VCaP (cell line): Measurements from ENCODE around the gene TMEM63B.

ENCODE experiments used
- H3K27ac ChIP-seq: fragments of 450-650 bp; 2 replicates; pipeline ENCODE4 v1.5.1; 2017
- TF ChIP-seq, protein P1 (sequence below): fragments of 450-650 bp; conservative IDR thresholded peaks from 2 replicates; pipeline ENCODE4 v1.5.1; 2017; ENCODE audit warnings: mild to moderate bottlenecking, moderate library complexity

The TMEM63B gene

DNA sequence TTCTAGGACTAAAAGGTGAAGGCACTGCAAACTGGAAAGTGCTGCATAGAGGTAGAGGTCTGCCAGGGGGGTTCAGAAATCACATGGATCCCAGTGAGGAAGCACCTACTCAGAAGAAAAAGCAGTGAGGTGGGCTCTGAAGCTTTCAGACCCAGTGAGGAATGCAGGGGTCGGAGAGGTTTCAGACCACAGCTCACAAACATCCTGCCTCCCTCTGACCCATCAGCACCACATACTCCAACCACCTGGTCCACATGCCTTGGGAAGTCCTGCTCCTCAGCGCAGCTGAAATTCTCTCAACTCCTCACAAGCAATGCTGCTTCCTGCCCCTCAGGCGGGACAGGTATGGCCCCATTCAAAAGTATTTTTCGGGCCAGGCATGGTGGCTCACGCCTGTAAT lies 20.3 kb upstream of the TMEM63B start:
- TF ChIP-seq, protein P1, sequence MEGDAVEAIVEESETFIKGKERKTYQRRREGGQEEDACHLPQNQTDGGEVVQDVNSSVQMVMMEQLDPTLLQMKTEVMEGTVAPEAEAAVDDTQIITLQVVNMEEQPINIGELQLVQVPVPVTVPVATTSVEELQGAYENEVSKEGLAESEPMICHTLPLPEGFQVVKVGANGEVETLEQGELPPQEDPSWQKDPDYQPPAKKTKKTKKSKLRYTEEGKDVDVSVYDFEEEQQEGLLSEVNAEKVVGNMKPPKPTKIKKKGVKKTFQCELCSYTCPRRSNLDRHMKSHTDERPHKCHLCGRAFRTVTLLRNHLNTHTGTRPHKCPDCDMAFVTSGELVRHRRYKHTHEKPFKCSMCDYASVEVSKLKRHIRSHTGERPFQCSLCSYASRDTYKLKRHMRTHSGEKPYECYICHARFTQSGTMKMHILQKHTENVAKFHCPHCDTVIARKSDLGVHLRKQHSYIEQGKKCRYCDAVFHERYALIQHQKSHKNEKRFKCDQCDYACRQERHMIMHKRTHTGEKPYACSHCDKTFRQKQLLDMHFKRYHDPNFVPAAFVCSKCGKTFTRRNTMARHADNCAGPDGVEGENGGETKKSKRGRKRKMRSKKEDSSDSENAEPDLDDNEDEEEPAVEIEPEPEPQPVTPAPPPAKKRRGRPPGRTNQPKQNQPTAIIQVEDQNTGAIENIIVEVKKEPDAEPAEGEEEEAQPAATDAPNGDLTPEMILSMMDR: no peak
- peak overlapping the region; percentile 71 for H3K27ac ChIP-seq

DNA sequence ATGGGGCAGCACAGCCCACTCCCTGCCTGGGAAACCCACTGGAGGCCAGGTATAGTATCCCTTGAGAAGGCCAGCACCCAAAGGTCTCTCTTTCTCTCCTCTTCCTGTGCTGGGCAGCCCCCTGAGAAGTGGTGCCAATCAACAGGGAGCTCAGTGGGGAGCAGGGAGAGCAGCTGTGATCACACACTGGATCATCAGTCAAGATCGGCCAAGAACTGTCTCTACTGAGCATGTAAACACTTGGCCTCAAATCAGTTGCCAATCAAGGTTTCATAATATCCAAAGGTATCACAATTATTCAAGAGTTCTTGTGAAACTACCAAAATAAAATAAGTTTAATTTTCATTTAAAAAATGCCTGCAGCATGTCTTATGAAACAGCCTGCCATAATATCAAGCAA lies 18.9 kb upstream of the TMEM63B start:
- H3K27ac ChIP-seq: peak overlapping the region; percentile 52; the same call in 1 of the 2 replicates
- TF ChIP-seq, protein P1: no peak

DNA sequence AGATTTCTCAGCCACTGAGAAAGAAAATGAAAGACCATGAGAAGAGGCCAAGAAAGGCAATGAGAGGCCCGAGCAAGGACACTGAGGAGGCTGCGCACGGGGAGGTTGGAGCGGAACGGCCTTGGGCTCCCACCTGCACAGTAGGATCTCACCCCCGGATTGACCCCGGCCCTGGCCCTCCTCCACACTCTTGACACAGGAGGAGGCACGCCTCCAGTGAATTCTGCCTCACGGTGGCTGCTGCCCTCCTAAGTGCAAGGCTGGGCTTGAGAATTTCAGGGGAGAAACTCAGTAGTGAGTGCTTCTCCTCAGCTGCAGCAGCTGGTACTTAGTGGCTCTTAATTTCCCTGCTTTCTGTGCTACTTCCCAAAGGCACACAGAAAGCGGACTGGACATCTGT lies 18.1 kb upstream of the TMEM63B start:
- TF ChIP-seq, protein P1: no peak
- peak overlapping the region; percentile 52 for H3K27ac ChIP-seq

DNA sequence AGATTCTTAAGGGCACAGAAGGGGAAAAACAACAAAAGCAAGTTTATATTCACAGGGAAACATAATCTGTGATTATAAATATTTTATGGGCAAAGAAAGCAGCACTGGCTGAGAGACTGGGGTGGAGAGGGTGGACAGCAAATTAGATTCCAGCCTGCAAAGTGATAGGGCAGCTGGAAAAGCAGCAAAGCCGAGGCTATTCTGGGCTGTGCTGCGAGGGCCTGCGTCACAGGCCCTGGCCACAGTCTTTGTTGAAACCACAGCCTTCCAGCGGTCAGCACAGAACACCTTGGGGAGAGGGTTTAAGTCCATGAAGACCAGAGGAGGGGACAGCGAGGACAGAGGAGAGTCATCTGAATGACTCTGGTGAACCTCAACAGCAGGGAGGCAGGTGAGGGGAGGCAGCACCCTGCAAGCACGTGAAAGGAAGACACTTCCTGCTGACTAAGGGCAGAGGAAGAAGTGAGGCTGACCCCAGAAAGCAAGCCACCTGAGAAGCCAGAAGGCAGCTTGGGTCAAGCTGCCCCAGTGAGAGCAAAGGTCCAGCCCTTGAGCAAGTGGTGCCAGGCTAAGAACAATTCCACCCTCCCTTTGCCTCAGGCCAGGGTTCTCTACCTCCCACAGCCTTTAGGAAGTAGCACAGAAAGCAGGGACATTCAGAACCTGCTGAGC lies 17.2 kb upstream of the TMEM63B start:
- H3K27ac ChIP-seq: peak overlapping the region; percentile 52
- TF ChIP-seq, protein P1: no peak

DNA sequence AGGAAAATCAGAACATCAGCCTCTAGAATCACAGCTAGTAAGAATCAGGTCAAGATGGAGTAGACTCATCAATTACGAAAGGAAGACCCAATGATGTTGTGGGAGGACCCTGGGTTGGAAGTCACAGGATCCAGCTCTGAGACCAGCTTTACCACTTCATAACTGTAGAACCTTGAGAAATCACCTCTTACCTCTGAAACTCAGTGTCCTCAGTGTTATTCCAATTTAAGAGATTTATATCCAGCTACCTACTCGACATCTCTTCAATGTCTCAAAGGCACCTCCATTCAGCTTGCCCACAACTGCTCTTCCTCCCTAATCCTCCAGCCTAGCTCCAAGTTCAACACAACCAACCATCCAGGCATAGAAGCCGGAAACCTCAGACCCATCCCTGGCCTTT lies 16.4 kb upstream of the TMEM63B start:
- H3K27ac ChIP-seq: peak overlapping the region; percentile 52
- TF ChIP-seq, protein P1: no peak

DNA sequence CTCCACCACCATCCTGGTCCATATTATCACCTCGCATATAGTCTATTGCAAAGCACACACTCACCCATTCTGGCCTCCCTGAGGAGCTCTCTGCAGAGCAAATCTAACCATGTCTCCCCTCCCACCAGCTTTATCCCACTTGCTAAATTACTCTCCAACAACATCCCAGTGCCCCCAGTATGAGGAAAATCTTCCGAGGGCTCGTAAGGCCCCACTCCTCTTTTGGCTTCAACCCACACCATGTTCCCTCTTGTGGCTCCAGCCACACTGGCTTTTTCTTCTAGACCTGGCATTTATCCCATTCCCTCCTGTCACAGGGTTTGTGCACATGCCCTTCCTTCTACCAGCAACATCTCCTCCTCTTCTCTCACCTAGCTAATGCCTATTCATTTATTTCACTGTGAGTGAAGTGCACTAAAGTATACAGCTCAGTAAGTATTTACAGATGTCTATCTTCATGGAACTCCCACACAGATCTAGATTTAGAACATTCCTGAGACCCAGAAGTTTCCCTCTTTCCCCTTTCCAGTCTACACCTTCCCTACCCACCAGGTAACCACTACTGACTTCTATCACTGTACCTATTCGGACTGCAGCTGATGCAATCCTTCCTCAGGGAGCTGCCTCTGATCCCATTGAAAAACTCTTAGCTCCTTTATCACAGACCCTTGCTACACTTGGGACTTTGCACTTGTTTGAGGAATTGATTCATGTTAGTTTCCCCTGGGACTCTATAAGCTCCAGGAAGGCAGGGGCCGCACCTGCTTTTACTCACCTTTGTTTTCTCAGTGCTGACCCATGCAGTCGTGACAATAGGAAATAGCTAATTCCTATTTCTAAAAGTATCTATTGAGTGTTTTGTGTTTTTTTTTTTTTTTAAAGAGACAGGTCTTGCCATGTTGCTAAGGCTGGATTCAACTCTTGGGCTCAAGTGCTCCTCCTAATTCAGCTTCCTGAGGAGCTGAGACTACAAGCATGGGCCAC lies 15.6 kb upstream of the TMEM63B start:
- H3K27ac ChIP-seq: peak overlapping the region; percentile 52
- TF ChIP-seq, protein P1: no peak

DNA sequence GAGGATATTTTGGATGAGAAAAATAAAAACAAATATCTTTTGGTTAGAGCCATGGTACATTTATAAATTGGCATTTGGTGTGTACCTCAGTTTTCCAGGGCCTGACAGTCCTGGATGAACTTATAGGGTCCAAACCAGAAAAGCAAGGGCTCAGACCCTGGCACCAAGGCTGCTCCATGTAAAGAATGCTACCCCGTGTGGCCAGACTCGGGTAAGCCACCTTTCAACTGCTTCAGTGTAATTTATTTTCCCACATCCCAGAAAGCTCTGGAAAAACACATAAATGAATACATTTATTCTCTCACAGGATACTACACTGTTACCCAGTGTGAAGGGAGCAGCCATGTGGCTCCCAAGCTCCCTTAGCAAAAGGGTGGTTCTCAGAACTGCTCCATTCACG lies 13.9 kb upstream of the TMEM63B start:
- no peak overlapping the region for H3K27ac ChIP-seq
- TF ChIP-seq, protein P1: peak; percentile 41; the same call in 1 of the 2 replicates
